Measurements from ENCODE around the gene KIFC3.
"Not testable (repeated sequence)": the region's sequence is repeated elsewhere in the genome, so short reads cannot be mapped to it uniquely, and the experiment has no call there.

Gene KIFC3

DNA sequence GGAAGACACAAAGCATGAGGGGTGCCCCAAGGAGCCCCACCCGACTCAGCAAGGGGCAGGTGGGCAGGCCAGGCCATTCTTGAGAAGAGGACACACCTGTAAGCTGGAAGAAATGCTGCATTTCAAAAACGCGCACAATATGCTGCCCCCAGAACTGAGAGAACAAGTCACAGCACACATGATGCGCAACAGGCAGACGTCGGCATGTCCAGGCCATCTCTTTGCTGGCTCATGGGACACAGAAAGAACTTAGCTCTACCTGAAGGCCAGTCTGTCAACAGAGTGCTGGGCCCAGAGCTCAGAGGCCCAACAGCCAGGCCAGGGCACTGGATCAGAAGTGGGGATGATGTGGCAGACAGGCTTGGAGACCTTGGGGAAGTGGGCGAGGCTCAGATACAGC lies 18.0 kb downstream of the KIFC3 start:
- DNase-seq = no peak

GRCh38 chr16:57783883-57784282 lies 18.4 kb downstream of the KIFC3 start:
- no peak for DNase-seq

DNA sequence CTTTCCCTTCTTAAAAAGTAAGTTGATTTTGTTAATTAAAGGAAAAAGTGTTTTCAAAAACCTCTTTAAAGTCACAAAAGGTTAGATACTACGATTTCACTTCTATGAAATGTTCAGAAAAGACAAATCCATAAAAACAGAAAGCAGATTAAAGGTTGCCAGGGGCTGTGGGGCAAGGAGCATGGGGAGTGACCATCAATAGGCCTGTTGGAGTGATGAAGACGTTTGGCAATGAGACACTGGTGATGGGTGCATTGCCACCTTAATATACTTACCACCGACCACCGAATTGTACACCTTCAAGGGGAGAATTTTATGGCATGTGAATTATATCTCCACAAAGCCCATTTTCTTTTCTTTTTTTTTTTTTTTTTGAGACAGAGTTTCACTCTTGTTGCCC lies 19.2 kb downstream of the KIFC3 start:
- DNase-seq = no peak

DNA sequence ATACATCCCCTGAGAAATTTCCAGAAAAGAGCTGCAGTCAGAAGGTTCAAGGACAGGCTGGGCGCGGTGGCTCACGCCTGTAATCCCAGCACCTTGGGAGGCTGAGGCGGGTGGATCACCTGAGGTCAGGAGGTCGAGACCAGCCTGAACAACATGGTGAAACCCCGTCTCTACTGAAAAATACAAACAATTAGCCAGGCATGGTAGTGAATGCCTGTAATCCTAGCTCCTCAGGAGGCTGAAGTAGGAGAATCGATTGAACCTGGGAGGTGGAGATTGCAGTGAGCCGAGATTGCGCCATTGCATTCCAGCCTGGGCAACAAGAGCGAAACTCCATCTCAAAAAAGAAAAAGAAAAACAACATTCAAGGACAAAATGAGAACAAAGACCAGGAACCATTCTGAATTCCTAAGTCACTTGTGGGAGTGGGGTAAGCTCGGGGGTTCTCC lies 19.7 kb downstream of the KIFC3 start:
- DNase-seq = not testable (repeated sequence)

GRCh38 chr16:57781741-57782606 lies 20.3 kb downstream of the KIFC3 start:
- no peak for DNase-seq

DNA sequence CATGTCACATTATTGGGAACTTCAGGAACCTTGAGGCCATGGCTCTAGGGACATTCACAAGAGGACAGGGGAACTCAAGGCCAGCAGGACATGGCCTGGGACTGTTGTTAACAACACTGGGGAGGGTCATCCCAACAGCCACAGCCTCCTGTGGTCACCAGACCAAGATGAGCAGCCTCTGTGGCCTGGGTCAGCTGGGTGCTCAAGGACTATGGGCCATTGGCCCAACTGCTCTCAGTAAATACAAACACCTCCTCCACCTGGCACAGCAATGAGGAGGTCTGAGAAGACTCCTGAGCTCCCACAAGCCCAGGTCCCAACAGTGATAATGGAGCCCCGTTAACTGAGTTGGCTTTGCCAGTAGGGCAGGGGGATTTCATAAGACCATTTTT lies 20.9 kb downstream of the KIFC3 start:
- DNase-seq = no peak

DNA sequence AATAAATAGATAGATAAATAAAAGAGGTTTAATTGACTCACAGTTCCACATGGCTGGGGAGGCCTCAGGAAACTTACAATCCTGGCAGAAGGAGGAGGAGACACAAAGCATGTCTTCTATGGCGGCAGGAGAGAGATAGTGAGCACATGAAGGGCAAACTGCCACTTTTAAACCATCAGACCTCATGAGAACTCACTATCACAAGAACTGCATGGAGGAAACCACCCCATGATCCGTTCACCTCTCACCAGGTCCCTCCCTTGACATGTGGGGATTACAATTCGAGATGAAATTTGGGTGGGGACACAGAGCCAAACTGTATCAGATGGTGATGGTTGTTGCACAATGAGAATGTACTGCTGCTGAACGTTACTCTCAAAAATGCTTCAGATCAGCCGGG lies 22.5 kb downstream of the KIFC3 start:
- DNase-seq = peak; percentile 61

GRCh38 chr16:57778658-57779057 lies 23.6 kb downstream of the KIFC3 start:
- no peak for DNase-seq

- no peak for DNase-seq
Observed at GRCh38 chr16:57775661-57776469, 26.4 kb downstream of the KIFC3 start.

DNA sequence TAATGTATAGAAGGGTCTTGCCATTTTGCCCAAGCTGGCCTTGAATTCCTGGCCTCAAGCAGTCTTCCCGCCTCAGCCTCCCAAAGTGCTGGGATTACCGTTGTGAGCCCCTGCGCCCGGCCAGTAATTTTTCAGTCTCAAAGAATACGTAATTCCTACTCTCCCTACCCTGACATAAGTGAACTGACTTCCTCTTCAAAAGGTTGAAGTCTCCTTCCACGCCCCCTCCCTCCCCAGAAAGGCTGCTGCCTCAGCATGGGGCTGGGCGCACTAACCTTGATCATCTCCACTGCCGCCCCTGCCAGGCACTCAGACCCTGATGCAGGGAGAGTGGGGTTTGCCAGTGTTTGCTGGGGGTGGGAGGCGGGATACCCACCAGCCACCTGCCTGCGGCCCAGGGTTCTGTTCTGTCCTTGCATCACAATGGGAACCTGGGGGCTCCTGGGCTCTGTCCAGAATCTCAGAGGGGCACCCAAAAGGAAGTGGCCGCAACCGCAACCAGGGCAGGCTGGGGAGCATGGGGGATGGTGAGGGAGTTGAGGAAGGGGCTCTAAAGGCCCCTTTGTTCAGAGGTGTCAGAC lies 27.5 kb downstream of the KIFC3 start:
- no peak for DNase-seq

DNA sequence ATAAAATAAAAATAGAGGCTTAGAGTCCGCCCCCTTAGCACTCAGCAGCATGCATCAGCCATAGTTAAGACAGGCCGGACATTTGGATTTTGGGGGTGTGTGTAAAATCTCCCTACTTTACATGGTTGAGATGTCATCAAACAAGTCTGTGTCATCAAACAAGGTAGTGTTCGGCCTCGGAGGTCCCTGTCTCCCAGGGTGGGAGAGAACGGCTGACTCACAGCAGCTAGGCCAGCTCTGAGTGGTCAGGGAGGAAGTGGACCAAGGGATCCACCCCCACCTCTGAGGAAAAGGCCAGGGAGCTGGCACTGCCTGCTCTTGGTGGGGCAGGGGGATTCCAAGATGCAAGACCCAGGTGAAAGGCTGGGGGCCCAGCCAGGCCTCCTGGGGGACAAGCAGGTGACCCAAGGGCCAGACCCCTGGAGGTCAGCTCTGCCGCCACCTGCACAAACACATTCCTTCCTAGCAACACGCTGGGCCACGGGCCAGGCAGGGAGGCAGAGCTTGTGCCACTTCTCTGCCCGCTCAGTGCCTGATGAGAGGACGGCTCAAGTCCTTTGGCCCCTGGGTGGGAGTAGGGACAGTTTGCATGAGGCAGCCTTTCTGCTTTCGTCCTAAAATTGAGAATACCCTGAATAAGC lies 28.5 kb downstream of the KIFC3 start:
- no peak for DNase-seq

DNA sequence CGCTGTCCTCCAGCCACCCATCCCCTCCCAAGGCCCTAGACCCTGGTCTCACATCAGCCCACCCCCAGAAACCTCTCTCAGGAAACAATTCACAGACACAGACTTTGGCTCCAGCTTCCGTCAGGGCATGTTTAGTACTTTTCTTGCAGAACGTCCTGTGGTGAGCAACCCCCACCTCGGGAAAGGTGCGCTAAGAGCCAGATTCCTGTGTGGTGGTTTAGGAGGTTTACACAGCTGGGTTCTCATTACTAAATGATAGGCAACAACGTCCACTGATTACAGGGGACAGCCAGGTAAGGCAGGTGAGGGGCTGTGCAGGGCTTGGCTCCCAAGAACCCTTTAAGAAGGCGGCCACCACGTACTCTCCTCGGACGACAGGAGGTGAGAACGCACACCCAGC lies 29.3 kb downstream of the KIFC3 start:
- DNase-seq = no peak

GRCh38 chr16:57771141-57771785 lies 31.0 kb downstream of the KIFC3 start:
- DNase-seq = no peak

DNA sequence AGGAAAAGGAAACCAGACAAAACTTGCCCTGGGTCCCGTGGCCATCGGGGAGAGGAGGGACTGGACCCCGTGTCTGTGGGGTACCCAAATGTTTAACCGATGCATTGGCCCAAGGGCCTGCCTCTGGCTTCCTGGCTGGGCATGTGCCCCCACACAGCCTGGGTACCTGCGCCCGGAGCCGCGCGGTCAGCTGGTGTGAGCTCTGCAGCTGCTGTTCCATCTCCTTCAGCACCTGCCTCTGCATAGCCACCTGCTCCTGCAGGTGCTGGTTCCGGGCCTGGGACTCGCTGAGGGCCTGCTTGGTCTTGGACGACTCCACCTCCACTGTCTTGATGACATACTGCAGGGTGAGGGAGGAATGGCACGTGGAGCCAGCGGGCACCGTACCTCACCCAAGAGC lies 31.9 kb downstream of the KIFC3 start:
- DNase-seq = no peak

DNA sequence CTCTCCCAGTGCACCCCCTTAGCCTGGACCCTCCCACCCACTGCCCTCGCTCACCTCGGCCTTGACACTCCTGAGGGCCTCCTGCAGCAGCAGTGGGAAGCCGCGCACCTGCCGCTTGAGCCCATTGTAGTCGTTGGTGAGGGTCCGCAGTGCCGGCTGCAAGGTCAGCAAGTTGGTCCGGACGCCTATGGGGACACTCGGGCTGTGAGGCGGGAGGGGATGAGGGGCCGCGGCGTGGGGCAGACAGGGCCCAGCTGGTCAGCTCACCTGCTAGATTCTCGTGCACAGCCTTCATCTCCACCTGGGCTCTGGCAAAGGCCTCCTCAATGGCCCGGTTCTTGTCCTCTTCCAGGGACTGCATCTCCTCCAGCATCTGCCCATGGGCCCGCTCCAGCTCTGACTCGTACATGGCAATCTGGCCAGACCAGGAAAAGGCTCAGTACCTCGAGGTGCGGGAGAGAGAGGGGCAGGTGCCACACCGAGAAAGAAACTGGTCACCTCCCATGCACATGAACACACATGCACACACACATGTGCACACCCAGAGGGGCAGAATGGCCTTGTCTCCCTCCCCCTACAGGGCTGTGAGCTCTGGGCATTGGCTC lies 32.6 kb downstream of the KIFC3 start:
- no peak for DNase-seq

GRCh38 chr16:57766714-57767348 lies 35.5 kb downstream of the KIFC3 start:
- no peak for DNase-seq

DNA sequence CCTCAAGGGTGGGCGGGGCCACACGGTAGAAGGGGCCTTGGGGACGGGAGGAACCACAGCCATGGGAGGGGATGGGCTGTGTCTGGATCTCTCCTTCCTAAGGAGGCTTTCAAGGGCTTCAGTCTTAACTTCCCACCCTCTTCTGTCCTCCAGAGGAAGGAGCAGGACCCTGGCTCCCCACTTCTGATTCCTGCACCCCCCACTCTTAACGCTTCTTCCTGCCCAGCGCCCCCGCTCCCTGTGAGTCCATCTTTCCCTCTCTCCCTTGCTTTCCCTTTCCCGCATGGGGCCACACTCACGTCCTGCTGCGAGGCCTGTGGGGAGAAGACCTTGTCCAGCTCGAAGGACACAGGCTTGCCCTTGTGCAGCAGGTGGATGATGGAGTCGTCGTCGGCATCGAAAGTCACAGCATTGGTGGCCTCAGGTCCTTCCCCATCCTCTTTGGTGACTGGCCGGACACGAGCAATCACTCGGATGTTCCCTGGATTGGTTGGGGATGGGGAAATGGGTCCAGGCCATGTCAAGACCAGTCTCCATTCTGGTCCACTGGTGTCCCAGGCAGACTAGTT lies 37.0 kb downstream of the KIFC3 start:
- no peak for DNase-seq

GRCh38 chr16:57764341-57765159 lies 37.7 kb downstream of the KIFC3 start:
- DNase-seq = peak; percentile 74

- no peak for DNase-seq
Observed at GRCh38 chr16:57764006-57764340, 38.3 kb downstream of the KIFC3 start.

DNA sequence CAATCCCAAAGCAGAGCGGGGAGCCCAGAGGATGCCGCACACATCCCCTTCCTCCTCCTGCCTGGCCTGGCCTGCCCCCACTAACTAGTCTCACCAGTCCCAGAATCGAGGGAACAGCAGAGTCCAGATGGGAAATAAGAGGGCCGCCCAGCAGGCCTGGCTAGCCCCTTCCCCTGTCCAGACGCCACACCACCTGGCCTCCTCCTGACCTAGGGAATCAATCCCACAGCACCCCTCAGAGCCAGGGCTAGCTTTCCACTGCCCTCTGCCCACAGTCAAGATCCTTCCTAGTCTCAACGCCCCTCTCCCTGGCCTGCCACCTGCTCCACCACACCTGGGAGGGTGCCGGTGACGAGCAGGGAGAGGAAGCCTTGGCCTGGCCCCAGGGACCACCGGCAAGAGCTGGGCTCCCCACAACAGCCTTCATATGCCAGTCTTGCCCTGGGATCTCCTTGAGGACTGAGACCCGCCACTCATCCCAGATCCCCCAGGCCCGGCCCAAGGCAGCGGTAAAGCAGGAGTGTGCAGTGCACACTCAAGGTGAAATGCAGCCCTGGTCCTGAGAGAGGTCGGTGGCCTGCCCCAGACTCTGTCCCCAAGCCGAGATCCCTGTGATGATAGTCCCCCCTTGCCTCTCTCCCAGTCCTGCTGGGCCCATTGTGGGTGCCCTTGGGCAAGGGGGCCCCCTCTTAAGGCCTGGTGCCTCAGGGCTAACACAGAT lies 38.8 kb downstream of the KIFC3 start:
- DNase-seq = no peak
